DMS153 (cell line): ENCODE results near the gene CFAP46.
"Not testable (repeated sequence)": the region's sequence is repeated elsewhere in the genome, so short reads cannot be mapped to it uniquely, and the experiment has no call there.

ENCODE experiments used
- DNase-seq: peaks from one replicate; lab custom pipeline; 2025; lab: John Stamatoyannopoulos, UW

CFAP46 gene

GRCh38 chr10:132861116-132861691 is 81.2 kb downstream of the CFAP46 start:
- DNase-seq, result no peak

GRCh38 chr10:132860532-132860931 is 81.8 kb downstream of the CFAP46 start:
- DNase-seq, result no peak

GRCh38 chr10:132859084-132859855 is 83.1 kb downstream of the CFAP46 start:
- DNase-seq, result no peak

- DNase-seq, result no peak
These were observed 84.0 kb downstream of the CFAP46 start for GRCh38 chr10:132858121-132859081.

GRCh38 chr10:132856869-132857524 is 85.4 kb downstream of the CFAP46 start:
- DNase-seq, result no peak

GRCh38 chr10:132855889-132856288 is 86.5 kb downstream of the CFAP46 start:
- DNase-seq, result no peak

GRCh38 chr10:132851451-132851850 is 90.9 kb downstream of the CFAP46 start:
- no peak for DNase-seq

GRCh38 chr10:132850896-132851295 is 91.5 kb downstream of the CFAP46 start:
- DNase-seq, result no peak

- no peak for DNase-seq
These were observed 92.1 kb downstream of the CFAP46 start for GRCh38 chr10:132850246-132850645.

GRCh38 chr10:132849546-132850031 is 92.8 kb downstream of the CFAP46 start:
- no peak for DNase-seq

- no peak for DNase-seq
These were observed 93.3 kb downstream of the CFAP46 start for GRCh38 chr10:132848951-132849545.

GRCh38 chr10:132848291-132848701 is 94.1 kb downstream of the CFAP46 start:
- no peak for DNase-seq

- DNase-seq, result no peak
These were observed 94.5 kb downstream of the CFAP46 start for GRCh38 chr10:132847856-132848255.

- no peak for DNase-seq
These were observed 95.0 kb downstream of the CFAP46 start for GRCh38 chr10:132847416-132847777.

- no peak for DNase-seq
These were observed 95.5 kb downstream of the CFAP46 start for GRCh38 chr10:132846631-132847415.

- no peak for DNase-seq
These were observed 96.4 kb downstream of the CFAP46 start for GRCh38 chr10:132845780-132846595.

- no peak for DNase-seq
These were observed 97.3 kb downstream of the CFAP46 start for GRCh38 chr10:132845041-132845551.

GRCh38 chr10:132844069-132844809 is 98.1 kb downstream of the CFAP46 start:
- no peak for DNase-seq

- not testable (repeated sequence) for DNase-seq
These were observed 99.1 kb downstream of the CFAP46 start for GRCh38 chr10:132843276-132843675.
